Psoas muscle (tissue), 8 donors: Measurements from ENCODE around the gene TMEM223. TPM values are rescaled to one million over a fixed set of nuclear protein-coding genes. Genes with fewer than 3 reads are reported as not detected.
A peak's percentile ranks its signal among the peaks of the same experiment; 100 is the strongest.

Experiments used
- ATAC-seq, 4 donors: fragments of 200-7000 bp; cut with Tn5 transposase; one replicate each; pipeline ENCODE4 v1.9.1; 2020; ENCODE audit warnings: moderate library complexity in 3 of 4, mild to moderate bottlenecking in 2 of 4
- DNase-seq, 2 donors: peaks; one replicate each; pipeline ENCODE4 v3.0.0-alpha.2; 2020
- H3K27ac ChIP-seq: fragments of 200-600 bp; one replicate; pipeline ENCODE4 v1.8.0; 2022
- H3K27me3 ChIP-seq, 3 donors: fragments of 200-600 bp in 1 of 3; one replicate each; pipeline versions ENCODE4 v1.6.1 to v1.8.0; 2013 to 2022; ENCODE audit warnings: low read length in 2 of 3, mild to moderate bottlenecking in 2 of 3, moderate library complexity in 1 of 3; ENCODE audit not compliant: insufficient read depth in 3 of 3
- H3K36me3 ChIP-seq, 2 donors: fragments of 200-600 bp in 1 of 2; one replicate each; pipeline versions ENCODE4 v1.6.1 to v1.8.0; 2013 to 2022; ENCODE audit warnings: low read depth in 1 of 2, mild to moderate bottlenecking in 1 of 2, moderate library complexity in 1 of 2; ENCODE audit not compliant: insufficient read depth in 1 of 2
- H3K4me1 ChIP-seq: fragments of 200-600 bp; one replicate; pipeline ENCODE4 v1.8.0; 2022
- H3K4me3 ChIP-seq: fragments of 200-600 bp; one replicate; pipeline ENCODE4 v1.8.0; 2022; ENCODE audit warnings: mild to moderate bottlenecking
- H3K9me3 ChIP-seq: fragments of 200-600 bp; one replicate; pipeline ENCODE4 v1.8.0; 2022
- WGBS, 3 donors: extraction: QIAGEN DNeasy Blood & Tissue Kit; methylation state at CpG; one replicate each; pipeline versions ENCODE4 v1.1.6 to v1.1.7; 2013; 5-methylcytosine and 5-hydroxymethylcytosine counted together
- intact Hi-C, 2 donors: fragments of 100-400 bp; cut with DNase I; formaldehyde crosslinking; loops; one replicate each; pipeline versions ENCODE4 v1.11.0 to v1.14.2; 2022
- polyA plus RNA-seq, 3 donors: library from polyadenylated mRNA; stranded (reverse); fragments of 200-250 nt; gene quantifications; one replicate each; pipeline ENCODE4 v1.2.3, GENCODE V29; 2013
- total RNA-seq, 4 donors: library from RNA; stranded (reverse); fragmentation: NEBNext Ultra II Directional in 2 of 4; extraction: Animal tissue kit (Norgen Biotek cat#: 25700) in 2 of 4; gene quantifications; one replicate each; pipeline versions ENCODE4 v1.2.1 to v1.2.4, GENCODE V29; 2021 to 2023
- TF ChIP-seq, protein P1 (sequence below): fragments of 200-600 bp; IDR thresholded peaks from one replicate; pipeline ENCODE4 v1.8.0; 2022; ENCODE audit warnings: antibody characterized with exemption
- donor health status: healthy with polysubstance abuse.
- donor health status: DM: no; HTN: no; CAD: no; lungs with moderate emphysema.
- donor health status: Bipolar disorder and iron deficiency.
- donor health status: healthy.
- donor health status: DM: yes; HTN: yes; CAD: no.
- donor health status: DM: no; HTN: no; CAD: no.
- donor health status: DM: no; HTN: no; CAD: no.
- donor health status: DM: yes; HTN: yes; CAD: no.

Gene TMEM223
- total and polyA plus RNA-seq, 7 donors = 6.2 to 37.7 (median 11.5) TPM

DNA sequence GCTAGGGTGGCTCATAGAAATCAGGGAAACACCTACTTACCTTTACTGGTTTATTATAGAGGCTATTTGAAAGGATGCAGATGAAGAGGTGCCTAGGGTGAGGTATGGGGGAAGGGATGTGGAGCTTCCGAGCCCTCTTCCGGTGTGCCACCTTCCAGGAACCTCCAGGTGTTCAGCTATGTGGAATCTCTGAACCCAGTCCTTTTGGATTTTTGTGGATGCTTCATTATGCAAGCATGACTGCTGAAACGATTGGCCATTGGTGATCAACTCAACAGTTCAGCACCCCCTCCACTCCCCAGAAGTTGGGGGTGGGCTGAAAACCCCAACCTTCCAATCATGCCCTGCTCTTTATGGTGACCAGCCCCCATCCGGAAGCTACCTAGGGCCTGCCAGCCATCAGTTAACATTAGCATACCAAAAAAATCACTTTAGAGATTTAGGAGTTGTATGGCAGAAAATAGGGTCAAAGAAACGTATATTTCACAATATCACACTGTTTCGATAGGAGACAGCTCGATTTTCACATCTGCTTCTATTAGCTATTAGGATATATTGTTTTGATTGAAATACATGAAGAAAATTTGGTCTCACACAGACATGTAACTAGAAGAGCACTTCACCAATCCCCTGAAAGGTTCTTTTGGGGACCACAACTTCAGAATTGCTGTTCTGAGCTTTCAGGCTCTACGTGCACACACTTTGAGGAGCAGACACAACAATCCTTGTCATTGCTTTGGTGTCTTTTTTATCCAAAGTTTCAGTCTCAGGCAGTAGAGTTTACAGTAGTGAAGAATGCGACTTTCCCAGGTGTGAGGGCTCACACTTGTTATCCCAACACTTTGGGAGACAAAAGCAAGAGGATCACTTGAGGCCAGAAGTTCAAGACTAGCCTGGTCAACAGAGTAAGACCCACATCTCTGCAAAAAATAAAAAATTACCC lies 33.7 kb downstream of the TMEM223 start:
- Histone ChIP-seq H3K27ac (no peak overlapping the region), H3K27me3 (no peaks in the 10 kb centered on the region), H3K4me1 (peaks cover 16% of the 10 kb centered on the region), H3K9me3 (no peaks in the 10 kb centered on the region), H3K4me3 (no peak overlapping the region), H3K36me3 (peaks cover 0 to 6% of the 10 kb centered on the region in 2 donors)
- intact Hi-C loops = no loop called here
- 52 to 55% (median 53%) methylated on average over 9 of the region's 9 CpGs for WGBS, 3 donors
- ATAC-seq (no peak), DNase-seq (no peak)
- TF ChIP-seq, protein P1, sequence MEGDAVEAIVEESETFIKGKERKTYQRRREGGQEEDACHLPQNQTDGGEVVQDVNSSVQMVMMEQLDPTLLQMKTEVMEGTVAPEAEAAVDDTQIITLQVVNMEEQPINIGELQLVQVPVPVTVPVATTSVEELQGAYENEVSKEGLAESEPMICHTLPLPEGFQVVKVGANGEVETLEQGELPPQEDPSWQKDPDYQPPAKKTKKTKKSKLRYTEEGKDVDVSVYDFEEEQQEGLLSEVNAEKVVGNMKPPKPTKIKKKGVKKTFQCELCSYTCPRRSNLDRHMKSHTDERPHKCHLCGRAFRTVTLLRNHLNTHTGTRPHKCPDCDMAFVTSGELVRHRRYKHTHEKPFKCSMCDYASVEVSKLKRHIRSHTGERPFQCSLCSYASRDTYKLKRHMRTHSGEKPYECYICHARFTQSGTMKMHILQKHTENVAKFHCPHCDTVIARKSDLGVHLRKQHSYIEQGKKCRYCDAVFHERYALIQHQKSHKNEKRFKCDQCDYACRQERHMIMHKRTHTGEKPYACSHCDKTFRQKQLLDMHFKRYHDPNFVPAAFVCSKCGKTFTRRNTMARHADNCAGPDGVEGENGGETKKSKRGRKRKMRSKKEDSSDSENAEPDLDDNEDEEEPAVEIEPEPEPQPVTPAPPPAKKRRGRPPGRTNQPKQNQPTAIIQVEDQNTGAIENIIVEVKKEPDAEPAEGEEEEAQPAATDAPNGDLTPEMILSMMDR = no peak

DNA sequence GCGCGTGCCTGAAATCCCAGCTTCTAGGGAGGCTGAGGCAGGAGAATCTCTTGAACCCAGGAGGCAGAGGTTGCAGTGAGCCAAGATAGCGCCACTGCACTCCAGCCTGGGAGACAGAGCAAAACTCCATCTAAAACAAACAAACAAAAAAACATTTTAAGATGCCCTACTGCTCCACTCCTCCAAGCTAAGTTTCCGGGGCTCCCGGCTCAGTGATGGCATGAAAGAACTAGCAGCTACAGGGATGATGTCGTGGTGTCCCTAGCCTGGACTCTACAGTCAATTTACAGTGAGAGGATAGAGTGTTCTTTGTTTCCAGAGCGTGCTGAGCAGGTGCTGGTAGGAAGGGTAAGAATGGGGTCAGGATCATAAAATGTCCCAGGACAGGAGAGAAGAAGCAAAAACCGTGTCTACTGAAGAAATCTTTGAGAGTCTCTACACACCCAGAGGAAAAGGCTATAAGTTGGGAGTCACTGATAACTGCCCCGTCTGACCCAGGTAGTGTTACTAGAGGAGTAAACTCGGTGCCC lies 36.7 kb downstream of the TMEM223 start:
- DNase-seq = no peak
- WGBS, 3 donors = 70 to 74% (median 73%) methylated on average over 10 of the region's 10 CpGs
- H3K27me3 ChIP-seq = no peaks in the 10 kb centered on the region
- peaks cover 12% of the 10 kb centered on the region for H3K4me1 ChIP-seq
- no peak overlapping the region for H3K27ac ChIP-seq
- peaks cover 3 to 17% of the 10 kb centered on the region in 2 donors for H3K36me3 ChIP-seq
- no peaks in the 10 kb centered on the region for H3K9me3 ChIP-seq
- TF ChIP-seq, protein P1 = no peak
- intact Hi-C loops = no loop called here
- ATAC-seq = no peak
- H3K4me3 ChIP-seq = no peak overlapping the region

DNA sequence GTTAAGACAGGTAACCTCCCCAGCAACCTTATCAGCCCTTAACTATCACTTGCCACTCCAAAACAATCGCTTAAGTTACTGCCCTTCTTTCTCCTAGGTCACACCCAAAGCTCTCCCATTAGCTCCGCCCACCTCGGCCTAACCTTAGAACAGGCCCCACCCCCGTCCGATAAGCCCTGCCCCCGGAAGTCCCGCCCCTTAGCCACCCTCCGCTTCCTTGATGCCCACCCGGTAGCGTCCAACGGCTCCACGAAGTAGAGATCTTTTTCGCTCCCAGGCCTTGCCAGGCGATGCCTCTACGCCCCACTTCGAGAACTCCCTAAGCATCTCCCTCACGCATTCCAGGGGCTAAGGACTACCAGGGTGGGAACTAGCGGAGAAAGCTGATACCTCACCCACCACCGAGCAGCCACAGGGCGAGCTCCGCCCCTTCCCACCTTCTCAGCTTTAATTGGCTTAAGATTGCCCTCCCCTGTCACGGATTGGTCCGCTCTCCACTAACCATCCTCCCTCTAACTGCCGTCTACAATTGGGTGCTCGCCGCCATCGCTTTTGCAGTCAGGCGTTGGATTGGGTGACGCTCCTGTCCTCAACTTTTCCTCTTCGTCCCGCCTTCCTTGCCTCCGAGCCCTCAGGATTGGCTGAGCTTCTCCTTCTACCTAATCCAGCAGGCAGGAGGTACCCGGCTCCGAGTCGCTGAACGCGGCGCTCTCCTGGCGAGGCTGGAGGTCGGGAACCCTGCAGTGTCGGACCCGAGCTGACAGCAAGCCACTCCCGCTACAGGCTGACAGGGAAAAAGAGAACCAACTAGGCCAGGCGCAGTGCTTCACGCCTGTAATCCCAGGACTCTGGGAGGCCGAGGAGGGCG lies 37.8 kb downstream of the TMEM223 start, which contains the start of gene ZBTB3:
ZBTB3 (minus strand) TSS at position 425 of the 868 bp plus-strand sequence. CDS start 496 bp downstream, outside the sequence.
- no peaks in the 10 kb centered on the region for H3K9me3 ChIP-seq
- H3K4me1 ChIP-seq = peaks cover 12% of the 10 kb centered on the region
- H3K27me3 ChIP-seq = no peaks in the 10 kb centered on the region
- H3K4me3 ChIP-seq = peak within 1 kb of the TSS; percentile 81
- WGBS, 3 donors = 0 to 1% (median 0%) methylated on average over 46 to 47 of the region's 47 CpGs
- intact Hi-C loops = no loop called here
- TF ChIP-seq, protein P1 = no peak
- H3K27ac ChIP-seq = peak within 1 kb of the TSS; percentile 92
- ATAC-seq (peak; percentile 97 to 99 (median 98)), DNase-seq (peak; percentile 96 to 98)
- H3K36me3 ChIP-seq = peaks cover 5 to 18% of the 10 kb centered on the region in 2 donors

DNA sequence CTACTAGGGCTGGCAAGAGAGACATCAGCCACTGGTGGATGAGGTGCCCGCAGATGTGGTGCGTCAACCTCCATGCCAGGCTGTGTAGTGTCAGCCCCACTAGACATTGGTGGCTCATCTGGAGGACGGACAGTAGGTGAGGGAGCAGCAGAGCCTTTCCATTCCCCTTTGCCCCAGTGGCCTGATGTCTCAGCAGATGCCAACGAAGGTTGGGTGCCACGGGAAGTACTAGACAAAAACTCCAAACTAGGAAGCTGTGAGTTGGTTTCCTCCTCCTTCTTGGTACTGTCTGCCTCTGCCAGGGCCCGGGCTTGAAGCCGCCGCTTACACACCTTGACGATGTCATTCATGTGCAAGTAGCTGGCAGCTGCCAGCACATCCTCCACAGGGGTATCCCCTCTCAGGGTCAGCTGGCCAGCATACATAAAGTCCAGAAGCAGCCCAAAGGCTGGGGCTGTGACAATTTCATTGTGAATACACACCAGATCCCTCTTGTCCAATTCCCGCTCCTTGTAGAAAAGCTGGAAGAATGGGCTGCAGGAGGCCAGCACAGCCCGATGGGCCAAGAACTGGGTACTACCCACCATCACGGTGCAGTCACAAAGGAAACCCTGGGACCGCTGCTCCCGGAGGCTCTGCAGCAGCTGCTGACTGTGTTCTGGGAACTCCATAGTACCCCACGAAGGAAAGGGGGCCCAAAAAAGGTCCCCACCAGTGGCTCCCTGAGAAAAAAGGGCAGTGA lies 38.6 kb downstream of the TMEM223 start:
- H3K36me3 ChIP-seq = peaks cover 5 to 21% of the 10 kb centered on the region in 2 donors
- 79 to 88% (median 82%) methylated on average over 15 of the region's 15 CpGs for WGBS, 3 donors
- intact Hi-C loops = no loop called here
- ATAC-seq (peak in 2 of 4 donors; percentile 0 to 3), DNase-seq (no peak)
- no peaks in the 10 kb centered on the region for H3K27me3 ChIP-seq
- peak overlapping the region; percentile 92 for H3K27ac ChIP-seq
- no peaks in the 10 kb centered on the region for H3K9me3 ChIP-seq
- H3K4me1 ChIP-seq = peaks cover 12% of the 10 kb centered on the region
- TF ChIP-seq, protein P1 = no peak
- peak overlapping the region; percentile 81 for H3K4me3 ChIP-seq
